Measurements from ENCODE around the gene SENP7.

DNA sequence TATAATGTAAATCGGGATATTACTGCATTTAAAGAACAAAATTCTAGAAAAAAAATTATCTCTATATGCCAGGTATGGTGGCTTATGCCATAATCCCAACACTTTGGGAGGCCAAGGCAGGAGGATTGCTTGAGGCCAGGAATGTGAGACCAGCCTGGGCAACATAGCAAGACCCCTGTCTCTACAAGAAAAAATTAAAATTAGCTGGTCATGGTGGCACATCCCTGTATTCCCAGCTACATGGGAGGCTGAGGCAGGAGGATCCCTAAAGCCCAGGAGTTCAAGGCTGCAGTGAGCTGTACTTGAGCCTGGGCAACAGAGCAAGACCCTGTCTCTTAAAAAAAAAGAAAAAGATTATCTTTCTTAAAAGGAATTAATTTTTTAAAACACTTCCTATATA is 12.8 kb downstream of the SENP7 start:
- TF ChIP-seq, protein P1, sequence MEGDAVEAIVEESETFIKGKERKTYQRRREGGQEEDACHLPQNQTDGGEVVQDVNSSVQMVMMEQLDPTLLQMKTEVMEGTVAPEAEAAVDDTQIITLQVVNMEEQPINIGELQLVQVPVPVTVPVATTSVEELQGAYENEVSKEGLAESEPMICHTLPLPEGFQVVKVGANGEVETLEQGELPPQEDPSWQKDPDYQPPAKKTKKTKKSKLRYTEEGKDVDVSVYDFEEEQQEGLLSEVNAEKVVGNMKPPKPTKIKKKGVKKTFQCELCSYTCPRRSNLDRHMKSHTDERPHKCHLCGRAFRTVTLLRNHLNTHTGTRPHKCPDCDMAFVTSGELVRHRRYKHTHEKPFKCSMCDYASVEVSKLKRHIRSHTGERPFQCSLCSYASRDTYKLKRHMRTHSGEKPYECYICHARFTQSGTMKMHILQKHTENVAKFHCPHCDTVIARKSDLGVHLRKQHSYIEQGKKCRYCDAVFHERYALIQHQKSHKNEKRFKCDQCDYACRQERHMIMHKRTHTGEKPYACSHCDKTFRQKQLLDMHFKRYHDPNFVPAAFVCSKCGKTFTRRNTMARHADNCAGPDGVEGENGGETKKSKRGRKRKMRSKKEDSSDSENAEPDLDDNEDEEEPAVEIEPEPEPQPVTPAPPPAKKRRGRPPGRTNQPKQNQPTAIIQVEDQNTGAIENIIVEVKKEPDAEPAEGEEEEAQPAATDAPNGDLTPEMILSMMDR (IDR thresholded peaks at IDR 0.05) = no peak
- no peak for TF ChIP-seq EZH2 (IDR thresholded peaks at IDR 0.05; ENCODE audit: borderline replicate concordance, insufficient read depth, low read depth, low read length, poor library complexity, severe bottlenecking)

Measured in B cell (primary cell).